OCI-LY3 (cell line): Measurements from ENCODE around the gene WFDC10A.

Source experiments
- CTCF ChIP-seq: fragments of 200-600, 300-600 bp; sonication (generic); IDR thresholded peaks from 2 replicates; pipeline ENCODE4 v1.5.1; 2014; ENCODE audit warnings: antibody characterized with exemption, low read length, low read depth
- EZH2phosphoT487 ChIP-seq: fragments of 200-600 bp; shearing (Covaris generic); IDR thresholded peaks from 2 replicates; pipeline ENCODE4 v1.6.1; 2018; ENCODE audit warnings: antibody characterized with exemption, mixed run types, low read depth

- TF ChIP-seq CTCF (no peak), EZH2phosphoT487 (no peak)
Measured at GRCh38 chr20:45617591-45617990, 11.9 kb upstream of the WFDC10A start.
